Activated T-cell treated with anti-CD3 and anti-CD28 coated beads, Interleukin-2, amount 50 U/mL, for 24 hours (primary cell): ENCODE data around the gene ST3GAL5.

Source experiments
- DNase-seq: peaks from one replicate; pipeline ENCODE4 v3.0.0-alpha.2; 2020
- H3K27ac Mint-ChIP-seq: 2 replicates; pipeline ENCODE4 v1.8.0; 2020; ENCODE audit warnings: mild to moderate bottlenecking, mixed read lengths
- H3K27me3 Mint-ChIP-seq: 2 replicates; pipeline ENCODE4 v1.8.0; 2020; ENCODE audit warnings: mixed read lengths
- H3K36me3 Mint-ChIP-seq: 2 replicates; pipeline ENCODE4 v1.8.0; 2020; ENCODE audit warnings: low read depth, mixed read lengths
- H3K4me1 Mint-ChIP-seq: 2 replicates; pipeline ENCODE4 v1.8.0; 2020; ENCODE audit warnings: low read depth, mixed read lengths
- H3K4me3 Mint-ChIP-seq: 2 replicates; pipeline ENCODE4 v1.8.0; 2020; ENCODE audit warnings: mild to moderate bottlenecking, moderate library complexity, mixed read lengths
- H3K9me3 Mint-ChIP-seq: 2 replicates; pipeline ENCODE4 v1.8.0; 2020; ENCODE audit warnings: mixed read lengths

ST3GAL5 gene

GRCh38 chr2:85925216-85925671 is 36.5 kb upstream of the ST3GAL5 start:
- DNase-seq, result no peak
- Mint-ChIP-seq H3K27ac (no peak overlapping the region), H3K4me1 (peaks cover 18% of the 10 kb centered on the region), H3K9me3 (no peaks in the 10 kb centered on the region), H3K4me3 (no peak overlapping the region), H3K36me3 (no peaks in the 10 kb centered on the region), H3K27me3 (no peaks in the 10 kb centered on the region)

- H3K9me3 Mint-ChIP-seq, result no peaks in the 10 kb centered on the region
- no peaks in the 10 kb centered on the region for H3K36me3 Mint-ChIP-seq
- H3K27me3 Mint-ChIP-seq, result no peaks in the 10 kb centered on the region
- no peak for DNase-seq
- no peak overlapping the region for H3K27ac Mint-ChIP-seq
- H3K4me3 Mint-ChIP-seq, result no peak overlapping the region
- peaks cover 16% of the 10 kb centered on the region for H3K4me1 Mint-ChIP-seq
Measured at GRCh38 chr2:85924522-85924921, 35.7 kb upstream of the ST3GAL5 start.

DNA sequence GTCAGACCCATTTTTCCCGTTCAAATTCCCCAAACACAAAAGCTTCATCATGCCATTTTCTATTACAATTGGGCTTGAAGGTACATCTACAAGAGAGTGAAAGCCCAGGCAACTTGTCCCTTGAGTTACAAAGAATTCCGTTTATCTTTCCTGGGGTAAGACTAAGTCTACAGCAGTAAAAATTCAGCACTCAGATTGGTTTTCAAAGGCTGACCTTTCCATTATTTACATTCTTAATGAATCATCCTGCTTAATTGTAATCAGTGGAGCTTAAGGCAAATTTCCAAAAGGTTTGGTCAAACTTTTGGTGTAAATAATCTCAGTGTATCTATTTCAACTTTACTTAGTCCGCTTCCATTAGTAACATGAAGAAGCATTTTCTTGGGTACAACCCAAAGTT is 33.4 kb upstream of the ST3GAL5 start:
- H3K4me3 Mint-ChIP-seq, result no peak overlapping the region
- H3K4me1 Mint-ChIP-seq, result peaks cover 6% of the 10 kb centered on the region
- no peak for DNase-seq
- no peaks in the 10 kb centered on the region for H3K9me3 Mint-ChIP-seq
- no peaks in the 10 kb centered on the region for H3K36me3 Mint-ChIP-seq
- no peak overlapping the region for H3K27ac Mint-ChIP-seq
- H3K27me3 Mint-ChIP-seq, result no peaks in the 10 kb centered on the region

- Mint-ChIP-seq H3K27me3 (no peaks in the 10 kb centered on the region), H3K9me3 (no peaks in the 10 kb centered on the region), H3K4me1 (peaks cover 6% of the 10 kb centered on the region), H3K36me3 (no peaks in the 10 kb centered on the region), H3K4me3 (no peak overlapping the region), H3K27ac (no peak overlapping the region)
- DNase-seq, result no peak
Measured at GRCh38 chr2:85921659-85922058, 32.9 kb upstream of the ST3GAL5 start.

GRCh38 chr2:85920810-85921545 is 32.2 kb upstream of the ST3GAL5 start:
- no peaks in the 10 kb centered on the region for H3K9me3 Mint-ChIP-seq
- peaks cover 6% of the 10 kb centered on the region for H3K4me1 Mint-ChIP-seq
- no peak overlapping the region for H3K27ac Mint-ChIP-seq
- no peaks in the 10 kb centered on the region for H3K36me3 Mint-ChIP-seq
- no peak overlapping the region for H3K4me3 Mint-ChIP-seq
- DNase-seq, result no peak
- no peaks in the 10 kb centered on the region for H3K27me3 Mint-ChIP-seq

DNA sequence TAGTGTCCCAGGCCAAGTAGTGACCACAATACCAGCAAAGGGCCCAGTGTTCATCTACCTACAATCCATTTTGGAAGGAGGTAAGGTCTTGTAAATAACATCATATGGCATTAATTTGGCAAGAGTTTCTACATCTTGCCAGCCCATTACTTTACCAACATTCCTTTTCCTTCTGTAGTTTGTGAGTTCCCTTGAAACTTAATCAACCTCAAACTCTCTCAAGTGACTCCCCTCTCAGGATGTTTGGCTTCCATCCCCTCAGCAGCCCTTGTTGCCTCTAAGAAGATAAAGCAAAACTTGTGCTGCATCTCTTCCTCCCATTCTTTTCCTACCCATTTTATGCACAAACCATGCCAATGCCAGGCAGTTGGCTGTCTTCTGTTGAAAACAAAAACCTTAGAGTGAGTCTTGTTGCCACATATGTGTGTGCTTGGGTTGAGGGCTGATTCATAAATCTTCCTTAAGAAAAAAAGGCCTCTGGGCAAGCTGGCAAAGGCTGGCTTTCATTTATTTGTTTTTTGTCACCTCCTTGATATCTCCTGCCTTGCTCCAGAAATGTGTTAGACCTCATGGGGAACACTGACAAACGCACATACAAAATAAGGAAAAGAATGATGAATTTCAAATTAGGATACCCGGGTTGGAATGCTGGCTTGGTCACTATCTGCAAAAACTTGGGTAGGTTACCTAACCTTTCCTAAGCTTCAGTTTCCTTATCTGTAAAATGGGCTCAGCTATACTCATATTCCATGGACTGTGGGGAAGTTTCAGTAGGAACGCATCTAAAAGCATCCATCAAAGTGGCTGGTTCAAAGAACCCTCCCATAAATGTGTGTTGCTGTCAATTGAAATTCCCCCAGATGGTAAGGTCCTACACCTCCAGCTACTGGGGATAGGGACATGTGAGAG is 29.4 kb upstream of the ST3GAL5 start:
- H3K27me3 Mint-ChIP-seq, result no peaks in the 10 kb centered on the region
- H3K36me3 Mint-ChIP-seq, result no peaks in the 10 kb centered on the region
- H3K4me3 Mint-ChIP-seq, result no peak overlapping the region
- no peak for DNase-seq
- H3K27ac Mint-ChIP-seq, result no peak overlapping the region
- no peaks in the 10 kb centered on the region for H3K4me1 Mint-ChIP-seq
- H3K9me3 Mint-ChIP-seq, result no peaks in the 10 kb centered on the region

- Mint-ChIP-seq H3K4me3 (no peak overlapping the region), H3K36me3 (no peaks in the 10 kb centered on the region), H3K4me1 (no peaks in the 10 kb centered on the region), H3K27ac (no peak overlapping the region), H3K9me3 (no peaks in the 10 kb centered on the region), H3K27me3 (no peaks in the 10 kb centered on the region)
- no peak for DNase-seq
Measured at GRCh38 chr2:85915606-85916303, 27.0 kb upstream of the ST3GAL5 start.

- Mint-ChIP-seq H3K4me1 (no peaks in the 10 kb centered on the region), H3K27ac (no peak overlapping the region), H3K27me3 (no peaks in the 10 kb centered on the region), H3K9me3 (no peaks in the 10 kb centered on the region), H3K36me3 (no peaks in the 10 kb centered on the region), H3K4me3 (no peak overlapping the region)
- DNase-seq, result no peak
Measured at GRCh38 chr2:85914922-85915321, 26.1 kb upstream of the ST3GAL5 start.

DNA sequence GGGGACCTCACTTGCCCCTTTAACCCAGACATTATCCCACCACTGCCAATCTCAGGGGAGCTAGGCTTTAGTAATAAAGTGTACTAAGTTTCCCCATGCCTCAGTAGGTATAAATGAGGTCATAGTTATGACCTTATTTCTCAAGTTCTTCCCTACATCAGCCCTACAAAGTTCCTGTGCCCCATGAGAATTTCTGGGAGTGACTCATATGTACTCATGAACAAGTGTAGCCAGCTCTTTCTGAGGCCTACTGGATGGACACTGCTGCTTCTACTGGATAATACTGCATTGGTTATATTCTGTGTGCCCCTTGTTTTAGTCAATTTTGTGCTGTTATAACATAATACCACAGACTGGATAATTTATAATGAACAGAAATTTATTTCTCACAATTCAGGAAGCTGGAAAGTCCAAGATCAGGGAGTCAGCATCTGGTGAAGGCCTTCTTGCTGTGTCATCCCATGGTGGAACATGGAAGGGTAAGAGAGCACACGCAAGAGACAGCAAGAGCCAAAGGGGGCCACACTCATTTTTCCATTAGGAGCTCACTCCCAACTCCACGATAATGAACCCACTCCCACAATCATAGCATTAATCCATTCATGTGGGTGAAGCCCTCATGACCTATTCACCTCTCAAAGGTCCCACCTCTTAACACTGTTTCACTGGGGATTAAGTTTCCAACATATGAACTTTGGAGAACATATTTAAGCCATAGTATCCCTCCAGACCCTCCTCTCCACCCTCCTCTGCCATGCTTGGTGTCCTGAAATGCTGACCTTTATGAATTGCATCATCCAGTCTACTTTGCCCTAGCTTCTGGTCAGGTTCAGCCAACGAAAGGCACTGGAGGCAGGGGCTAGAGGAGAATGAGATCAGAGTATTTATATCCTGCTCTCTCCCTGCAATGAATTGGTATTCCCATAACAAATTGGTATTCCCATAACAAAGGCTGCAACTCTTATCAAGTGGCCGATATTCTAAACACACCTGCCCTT is 25.4 kb upstream of the ST3GAL5 start:
- Mint-ChIP-seq H3K27me3 (no peaks in the 10 kb centered on the region), H3K27ac (no peak overlapping the region), H3K4me3 (no peak overlapping the region), H3K36me3 (no peaks in the 10 kb centered on the region), H3K9me3 (no peaks in the 10 kb centered on the region), H3K4me1 (no peaks in the 10 kb centered on the region)
- no peak for DNase-seq

DNA sequence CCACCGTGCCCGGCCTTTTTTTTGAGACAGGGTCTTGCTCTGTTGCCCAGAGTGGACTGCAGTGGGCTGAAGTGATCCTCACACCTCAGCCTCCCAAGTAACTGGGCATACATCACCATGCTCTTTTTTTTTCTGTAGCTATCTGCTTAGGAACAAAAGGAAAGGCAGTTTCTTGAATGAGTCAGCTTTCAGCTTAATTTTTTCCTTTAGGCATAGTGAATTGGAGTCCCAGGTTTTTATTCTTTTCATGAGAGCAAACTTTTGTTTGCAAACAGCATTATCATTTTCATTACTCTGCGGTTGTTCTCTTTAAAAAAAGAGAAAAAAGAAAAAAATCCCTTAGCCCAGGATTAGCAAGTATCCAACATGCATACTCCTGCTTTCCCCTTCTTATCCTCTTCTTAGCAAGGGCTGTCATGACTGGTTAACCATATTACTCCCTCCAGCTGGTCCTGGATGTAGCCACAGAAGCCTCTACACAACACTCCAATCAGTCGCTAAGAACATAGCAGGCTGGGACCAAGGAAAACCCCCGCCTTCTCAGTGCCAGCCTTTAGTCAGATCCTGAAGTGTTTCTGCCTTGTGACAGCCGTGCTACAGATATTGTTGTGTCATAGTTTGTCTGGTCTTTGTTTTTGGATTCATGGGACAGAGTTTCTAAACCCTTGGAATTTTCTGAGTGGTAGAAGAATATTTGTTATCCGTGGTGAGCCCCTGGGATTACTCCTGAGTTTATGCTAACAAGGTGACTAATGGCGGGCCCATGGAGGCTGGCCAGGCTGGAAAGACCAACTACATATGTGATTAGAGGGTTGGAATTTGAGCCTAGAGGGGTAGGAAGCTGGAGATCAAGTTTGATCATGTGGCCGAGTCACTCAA is 23.3 kb upstream of the ST3GAL5 start:
- no peaks in the 10 kb centered on the region for H3K9me3 Mint-ChIP-seq
- DNase-seq, result no peak
- no peak overlapping the region for H3K4me3 Mint-ChIP-seq
- H3K36me3 Mint-ChIP-seq, result no peaks in the 10 kb centered on the region
- no peak overlapping the region for H3K27ac Mint-ChIP-seq
- no peaks in the 10 kb centered on the region for H3K27me3 Mint-ChIP-seq
- H3K4me1 Mint-ChIP-seq, result peaks cover 2% of the 10 kb centered on the region

DNA sequence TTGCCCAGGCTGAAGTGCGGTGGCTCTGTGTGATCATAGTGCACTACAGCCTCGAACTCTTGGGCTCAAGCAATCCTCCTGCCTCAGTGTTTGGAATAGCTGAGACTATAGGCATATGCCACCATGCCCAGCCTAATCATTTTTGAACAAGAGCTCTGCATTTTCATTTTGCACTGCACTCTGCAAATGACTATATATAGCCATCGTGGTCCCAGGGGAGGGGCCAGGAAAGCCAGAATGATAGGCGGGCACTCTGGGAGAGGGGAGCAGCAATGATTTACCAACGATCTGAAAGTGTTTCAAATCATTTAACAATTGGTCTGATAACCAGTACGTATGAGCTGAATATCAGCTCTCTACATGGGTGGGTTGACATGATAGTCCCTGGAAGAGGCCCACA is 22.3 kb upstream of the ST3GAL5 start:
- no peaks in the 10 kb centered on the region for H3K9me3 Mint-ChIP-seq
- H3K27me3 Mint-ChIP-seq, result no peaks in the 10 kb centered on the region
- no peaks in the 10 kb centered on the region for H3K36me3 Mint-ChIP-seq
- no peak overlapping the region for H3K27ac Mint-ChIP-seq
- DNase-seq, result no peak
- H3K4me1 Mint-ChIP-seq, result peaks cover 2% of the 10 kb centered on the region
- no peak overlapping the region for H3K4me3 Mint-ChIP-seq

DNA sequence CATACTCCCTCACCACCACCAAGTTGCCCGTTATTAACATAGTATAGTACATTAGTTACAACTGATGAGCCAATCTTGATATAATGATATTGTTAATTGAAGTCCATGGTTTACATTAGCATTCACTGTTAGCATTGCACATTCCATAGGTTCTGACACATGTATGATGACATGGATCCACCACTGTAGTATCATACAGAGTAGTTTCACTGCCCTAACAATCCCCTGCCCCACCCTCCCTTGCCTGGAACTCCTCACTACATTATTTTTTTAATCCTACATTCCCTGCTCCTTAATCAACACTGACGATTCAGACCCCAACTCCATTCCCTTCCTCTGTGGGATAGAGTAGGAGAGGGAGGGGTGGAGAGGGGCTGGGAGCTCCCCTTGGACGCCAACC is 20.2 kb upstream of the ST3GAL5 start:
- no peak for DNase-seq
- Mint-ChIP-seq H3K27me3 (no peaks in the 10 kb centered on the region), H3K27ac (no peak overlapping the region), H3K4me3 (no peak overlapping the region), H3K36me3 (no peaks in the 10 kb centered on the region), H3K9me3 (no peaks in the 10 kb centered on the region), H3K4me1 (peaks cover 2% of the 10 kb centered on the region)

- DNase-seq, result no peak
- Mint-ChIP-seq H3K4me3 (no peak overlapping the region), H3K27ac (no peak overlapping the region), H3K36me3 (no peaks in the 10 kb centered on the region), H3K27me3 (no peaks in the 10 kb centered on the region), H3K9me3 (no peaks in the 10 kb centered on the region), H3K4me1 (peaks cover 2% of the 10 kb centered on the region)
Measured at GRCh38 chr2:85908506-85908905, 19.7 kb upstream of the ST3GAL5 start.
